GM12878 (cell line): Measurements from ENCODE around the gene LTB4R. TPM values are rescaled to one million over a fixed set of nuclear protein-coding genes. Genes with fewer than 3 reads are reported as not detected.

Experiments
- ATF3 ChIP-seq: IDR thresholded peaks from 2 replicates; pipeline ENCODE4 v1.6.1; 2011; ENCODE audit warnings: low read depth, mild to moderate bottlenecking, low read length, moderate library complexity, borderline replicate concordance; ENCODE audit errors: extremely low read depth
- BMI1 ChIP-seq: fragments of 450-650 bp; IDR thresholded peaks from 2 replicates; pipeline ENCODE4 v1.6.1; 2016; ENCODE audit warnings: mild to moderate bottlenecking, moderate library complexity, borderline replicate concordance
- CBFB ChIP-seq: IDR thresholded peaks from 2 replicates; pipeline ENCODE4 v1.6.1; 2016; ENCODE audit warnings: antibody characterized with exemption, low read depth
- CHD4 ChIP-seq: fragments of 200-600 bp; sonication (generic); IDR thresholded peaks from 2 replicates; pipeline ENCODE4 v1.6.1; 2016; ENCODE audit warnings: mild to moderate bottlenecking
- E2F8 ChIP-seq: fragments of 450-650 bp; IDR thresholded peaks from 2 replicates; pipeline ENCODE4 v1.6.1; 2018; ENCODE audit warnings: mild to moderate bottlenecking, low read depth, moderate library complexity; ENCODE audit not compliant: partially characterized antibody
- E4F1 ChIP-seq: fragments of 450-650 bp; IDR thresholded peaks from 2 replicates; pipeline ENCODE4 v1.6.1; 2018; ENCODE audit warnings: borderline replicate concordance, mild to moderate bottlenecking; ENCODE audit not compliant: partially characterized antibody
- EP300 ChIP-seq, 2 experiments: fragments of 150-350 bp in 1 of 2; IDR thresholded peaks; 2 replicates each; pipeline ENCODE4 v1.6.1; 2011 to 2012; ENCODE audit warnings: low read depth in 2 of 2, low read length in 2 of 2, borderline replicate concordance in 1 of 2, improper control_type of control experiment in 1 of 2, inconsistent platforms in 1 of 2; ENCODE audit not compliant: control insufficient read depth in 1 of 2
- EZH2 ChIP-seq: IDR thresholded peaks from 2 replicates; pipeline ENCODE4 v1.6.1; 2012; ENCODE audit warnings: low read depth, mild to moderate bottlenecking, control low read depth, inconsistent platforms, low read length, borderline replicate concordance; ENCODE audit not compliant: control insufficient read depth
- FOS ChIP-seq: IDR thresholded peaks from 3 replicates; pipeline ENCODE4 v1.6.1; 2011; ENCODE audit warnings: borderline replicate concordance; ENCODE audit not compliant: insufficient read length; ENCODE audit errors: extremely low read depth
- IKZF1 ChIP-seq: fragments of 450-650 bp; conservative IDR thresholded peaks from 2 replicates; pipeline ENCODE4 v1.6.1; 2017; ENCODE audit warnings: antibody characterized with exemption, mild to moderate bottlenecking
- MXI1 ChIP-seq: fragments of 150-350 bp; IDR thresholded peaks from 2 replicates; pipeline ENCODE4 v1.6.1; 2011; ENCODE audit warnings: low read depth, mild to moderate bottlenecking, inconsistent platforms, low read length, improper control_type of control experiment
- MYB ChIP-seq: fragments of 150-350 bp; IDR thresholded peaks from 2 replicates; pipeline ENCODE4 v1.6.1; 2014; ENCODE audit warnings: mild to moderate bottlenecking, low read depth, low read length, borderline replicate concordance
- MYC ChIP-seq: IDR thresholded peaks from 2 replicates; pipeline ENCODE4 v1.6.1; 2011; ENCODE audit warnings: mild to moderate bottlenecking, low read length, moderate library complexity, inconsistent platforms; ENCODE audit not compliant: insufficient read depth, insufficient replicate concordance, insufficient read length, severe bottlenecking
- NKRF ChIP-seq: fragments of 450-650 bp; conservative IDR thresholded peaks from 2 replicates; pipeline ENCODE4 v1.6.1; 2017; ENCODE audit warnings: mild to moderate bottlenecking, moderate library complexity
- RAD21 ChIP-seq: IDR thresholded peaks from 2 replicates; pipeline ENCODE4 v1.6.1; 2011; ENCODE audit warnings: mild to moderate bottlenecking, low read depth, low read length, moderate library complexity; ENCODE audit not compliant: insufficient read depth
- RBBP5 ChIP-seq: fragments of 200-600 bp; sonication (generic); conservative IDR thresholded peaks from 2 replicates; pipeline ENCODE4 v1.6.1; 2016
- RCOR1 ChIP-seq: conservative IDR thresholded peaks from 2 replicates; pipeline ENCODE4 v1.6.1; 2012; ENCODE audit warnings: low read depth, low read length, improper control_type of control experiment
- SPI1 ChIP-seq: IDR thresholded peaks from 2 replicates; pipeline ENCODE4 v1.6.1; 2011; ENCODE audit warnings: low read depth, mild to moderate bottlenecking, low read length, moderate library complexity, borderline replicate concordance; ENCODE audit not compliant: insufficient read depth
- TCF3 ChIP-seq: IDR thresholded peaks from 2 replicates; pipeline ENCODE4 v1.6.1; 2012; ENCODE audit warnings: low read depth, mild to moderate bottlenecking, low read length, borderline replicate concordance; ENCODE audit not compliant: insufficient read depth
- WRNIP1 ChIP-seq: IDR thresholded peaks from 2 replicates; pipeline ENCODE4 v1.6.1; 2011; ENCODE audit warnings: low read depth, low read length, improper control_type of control experiment, borderline replicate concordance
- YBX1 ChIP-seq: fragments of 450-650 bp; IDR thresholded peaks from 2 replicates; pipeline ENCODE4 v1.6.1; 2016; ENCODE audit warnings: antibody characterized with exemption
- YY1 ChIP-seq: IDR thresholded peaks from 2 replicates; pipeline ENCODE4 v1.6.1; 2011; ENCODE audit warnings: low read depth, mild to moderate bottlenecking, low read length
- ZNF217 ChIP-seq: fragments of 450-650 bp; IDR thresholded peaks from 2 replicates; pipeline ENCODE4 v1.6.1; 2017; ENCODE audit warnings: antibody characterized with exemption, mild to moderate bottlenecking
- polyA plus RNA-seq, 11 experiments: library from polyadenylated mRNA; depleted of rRNA in 4 of 11; unstranded in 6 of 11; stranded (reverse) in 5 of 11; fragments of >200 nt; fragmentation: Nextera tagmentation in 4 of 11; fragmentation: Illumina TruSeq in 1 of 11; extraction: Ambion mirVana in 4 of 11; extraction: Trizol in 1 of 11; gene quantifications; 1 replicate in 1 of 11; 2 replicates in 10 of 11; pipeline versions ENCODE4 v1.2.1 to v1.2.3, GENCODE V29; 2011 to 2016; ENCODE audit warnings: inconsistent platforms in 2 of 11, missing spikeins in 2 of 11, low read depth in 1 of 11
- total RNA-seq, 4 experiments: library from RNA; depleted of rRNA in 3 of 4; stranded (reverse); fragments of >200 nt in 3 of 4; fragmentation: Illumina TruSeq in 1 of 4; extraction: Trizol in 1 of 4; gene quantifications; 2 replicates each; pipeline versions ENCODE4 v1.2.1 to v1.2.3, GENCODE V29; 2013 to 2021

The LTB4R gene
- total and polyA plus RNA-seq, 10 of the 15 experiments (the other 5 are each of a cell fraction or from before 2014, with no cell fraction given) = 1.2 to 14.0 (median 4.0) TPM

GRCh38 chr14:24274101-24274543 is 37.2 kb upstream of the LTB4R start (continued):
- no peak for TF ChIP-seq E4F1
- no peak for TF ChIP-seq NKRF
- no peak for TF ChIP-seq BMI1
- no peak for TF ChIP-seq E2F8
- TF ChIP-seq YY1 = no peak
- peak; percentile 95 for TF ChIP-seq IKZF1
- TF ChIP-seq MXI1 = no peak
- TF ChIP-seq ZNF217 = no peak
- TF ChIP-seq SPI1 = peak; percentile 99
- TF ChIP-seq MYC = no peak
- TF ChIP-seq TCF3 = no peak
- TF ChIP-seq EP300 (IDR thresholded peaks at IDR 0.05; ENCODE audit: borderline replicate concordance in 1 of 2, control insufficient read depth in 1 of 2, low read depth in 2 of 2, low read length in 2 of 2) = peak in 1 of 2 experiments; percentile 91; a peak in 2 of 4 replicates
- no peak; the same call in 1 of the 2 replicates for TF ChIP-seq CBFB
- no peak for TF ChIP-seq CHD4
- no peak for TF ChIP-seq RCOR1
- no peak for TF ChIP-seq MYB
- TF ChIP-seq YBX1 = no peak
- no peak for TF ChIP-seq WRNIP1
- no peak for TF ChIP-seq ATF3
- TF ChIP-seq FOS = no peak
- TF ChIP-seq RBBP5 = no peak
- no peak for TF ChIP-seq EZH2
- TF ChIP-seq RAD21 = no peak
